Brain pericyte (primary cell): ENCODE data around the gene KRTAP10-11.

ENCODE experiments used
- DNase-seq: peaks from one replicate; pipeline ENCODE4 v3.0.0-alpha.2; 2012; ENCODE audit warnings: low read depth, low spot score

Gene KRTAP10-11

DNA sequence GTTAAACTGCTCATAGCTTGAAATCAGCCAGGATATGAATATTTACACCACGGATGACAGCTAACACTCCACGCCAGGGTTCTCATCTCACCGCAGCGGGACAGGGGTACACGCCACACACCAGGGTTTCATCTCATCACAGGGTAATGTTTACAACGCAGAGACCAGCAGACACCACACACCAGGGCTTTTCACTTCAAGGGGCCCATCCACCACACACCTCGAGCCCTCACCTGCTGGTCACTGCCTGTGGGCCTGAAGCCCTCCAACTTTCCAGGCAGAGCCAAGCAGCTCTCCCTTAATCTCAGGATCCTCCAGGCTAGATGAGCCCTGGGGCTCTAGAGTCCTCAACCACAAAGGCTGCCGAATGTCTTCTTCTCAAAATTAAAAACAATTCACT is 49.4 kb downstream of the KRTAP10-11 start:
- no peak for DNase-seq

DNA sequence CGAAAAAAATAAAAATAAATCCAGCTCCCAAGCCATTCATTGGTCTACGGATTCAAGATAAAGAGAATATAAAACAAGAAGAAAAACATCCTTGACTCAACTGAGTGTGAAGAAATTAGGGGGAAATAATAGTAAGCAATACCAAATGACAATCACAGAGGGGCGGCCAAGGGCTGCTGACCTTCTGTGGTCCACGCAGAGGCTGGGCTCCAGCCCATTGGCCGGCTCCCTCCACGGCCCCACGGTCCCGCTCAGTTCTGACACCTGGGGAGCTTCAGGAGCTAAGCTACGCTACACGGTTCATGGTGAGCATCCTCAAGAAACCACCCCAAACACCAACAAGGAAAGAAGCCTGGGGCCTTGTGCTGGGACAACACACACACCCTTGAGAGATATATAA is 50.4 kb downstream of the KRTAP10-11 start:
- DNase-seq, result no peak
